IMR-90 (cell line): ENCODE measurements around the gene ZNF555. TPM values are rescaled to one million over a fixed set of nuclear protein-coding genes. Genes with fewer than 3 reads are reported as not detected.

Source experiments
- ATAC-seq: fragments of 200-7000 bp; cut with Tn5 transposase; 2 replicates; pipeline ENCODE4 v1.9.1; 2020; ENCODE audit warnings: low read depth, mild to moderate bottlenecking, moderate library complexity
- BruUV-seq: library from RNA; stranded (reverse); fragments of 400-500 nt; replicated peaks from 2 replicates; lab custom pipeline; 2021; lab: Mats Ljungman, UMichigan
- CTCF ChIA-PET: fragments of 300-600 bp; formaldehyde crosslinking; extraction: SDS; loops from one replicate; lab custom pipeline; 2021; ENCODE audit warnings: antibody characterized with exemption; lab: Yijun Ruan, JAX
- POLR2A ChIA-PET: fragments of 300-600 bp; sonication (Branson Sonifier 250); formaldehyde crosslinking; loops from one replicate; lab custom pipeline; 2022; ENCODE audit warnings: antibody characterized with exemption; ENCODE audit not compliant: unreplicated experiment; lab: Charles Lee
- DNase-seq: peaks from one replicate; pipeline ENCODE4 v3.0.0; 2013
- H2AFZ ChIP-seq: replicated peaks from 2 replicates; pipeline ENCODE3; 2013; ENCODE audit warnings: low read length, mild to moderate bottlenecking; ENCODE audit not compliant: poor library complexity
- H2AK5ac ChIP-seq: 2 replicates; pipeline ENCODE4 v1.6.1; 2013; ENCODE audit warnings: low read depth, low read length, inconsistent platforms
- H2AK9ac ChIP-seq: replicated peaks from 2 replicates; pipeline ENCODE3; 2013; ENCODE audit warnings: mild to moderate bottlenecking, low read depth, low read length, moderate library complexity; ENCODE audit not compliant: poor library complexity
- H2BK120ac ChIP-seq: 2 replicates; pipeline ENCODE4 v1.6.1; 2013; ENCODE audit warnings: low read depth, low read length, inconsistent platforms
- H2BK15ac ChIP-seq: 3 replicates; pipeline ENCODE4 v1.6.1; 2013; ENCODE audit warnings: low read depth, low read length, inconsistent platforms
- H2BK20ac ChIP-seq: 2 replicates; pipeline ENCODE4 v1.6.1; 2013; ENCODE audit warnings: low read depth, mild to moderate bottlenecking, inconsistent platforms, low read length, moderate library complexity
- H2BK5ac ChIP-seq: 2 replicates; pipeline ENCODE4 v1.6.1; 2013; ENCODE audit warnings: mild to moderate bottlenecking, low read depth, low read length, inconsistent platforms; ENCODE audit not compliant: poor library complexity, severe bottlenecking
- H3K14ac ChIP-seq: replicated peaks from 2 replicates; pipeline ENCODE4 v1.6.1; 2013; ENCODE audit warnings: low read depth, low read length, inconsistent platforms
- H3K18ac ChIP-seq: 2 replicates; pipeline ENCODE4 v1.6.1; 2013; ENCODE audit warnings: low read depth, low read length, control low read depth
- H3K23ac ChIP-seq: 2 replicates; pipeline ENCODE4 v1.6.1; 2013; ENCODE audit warnings: low read depth, low read length, inconsistent platforms
- H3K27ac ChIP-seq: 2 replicates; pipeline ENCODE4 v1.5.1; 2013; ENCODE audit warnings: mild to moderate bottlenecking, control low read depth, low read length; ENCODE audit not compliant: insufficient read depth
- H3K27me3 ChIP-seq: 2 replicates; pipeline ENCODE4 v1.6.1; 2013; ENCODE audit warnings: low read length; ENCODE audit not compliant: control insufficient read depth, insufficient read depth
- H3K36me3 ChIP-seq: 2 replicates; pipeline ENCODE4 v1.6.1; 2013; ENCODE audit warnings: low read length, mixed read lengths; ENCODE audit not compliant: control insufficient read depth, insufficient read depth
- H3K4ac ChIP-seq: 2 replicates; pipeline ENCODE4 v1.6.1; 2013; ENCODE audit warnings: low read depth, low read length, inconsistent platforms
- H3K4me1 ChIP-seq: 2 replicates; pipeline ENCODE4 v1.6.1; 2013; ENCODE audit warnings: low read length, mixed read lengths; ENCODE audit not compliant: control insufficient read depth, insufficient read depth
- H3K4me2 ChIP-seq: 2 replicates; pipeline ENCODE4 v1.6.1; 2013; ENCODE audit warnings: low read depth, mild to moderate bottlenecking, control low read depth, low read length, moderate library complexity
- H3K4me3 ChIP-seq: 2 replicates; pipeline ENCODE4 v1.5.1; 2013; ENCODE audit warnings: low read depth, mild to moderate bottlenecking, control low read depth, low read length, moderate library complexity; ENCODE audit not compliant: insufficient read depth
- H3K56ac ChIP-seq: 2 replicates; pipeline ENCODE4 v1.6.1; 2013; ENCODE audit warnings: low read length, inconsistent platforms; ENCODE audit not compliant: insufficient read depth; ENCODE audit errors: extremely low read depth
- H3K79me1 ChIP-seq, 2 experiments: 2 replicates each; pipeline ENCODE4 v1.6.1; 2013; ENCODE audit warnings: low read length in 2 of 2, inconsistent platforms in 1 of 2, low read depth in 1 of 2
- H3K9ac ChIP-seq: 2 replicates; pipeline ENCODE4 v1.6.1; 2013; ENCODE audit warnings: low read depth, low read length, control low read depth
- H3K9me1 ChIP-seq: 2 replicates; pipeline ENCODE4 v1.6.1; 2013; ENCODE audit warnings: low read length, inconsistent platforms; ENCODE audit not compliant: insufficient read depth
- H3K9me3 ChIP-seq: 2 replicates; pipeline ENCODE4 v1.6.1; 2013; ENCODE audit warnings: low read length; ENCODE audit not compliant: control insufficient read depth, insufficient read depth
- H4K20me1 ChIP-seq: 2 replicates; pipeline ENCODE4 v1.6.1; 2013; ENCODE audit warnings: low read length, inconsistent platforms; ENCODE audit not compliant: insufficient read depth
- H4K5ac ChIP-seq: 2 replicates; pipeline ENCODE4 v1.6.1; 2013; ENCODE audit warnings: mild to moderate bottlenecking, low read depth, low read length, control low read depth
- H4K8ac ChIP-seq, 2 experiments: 2 replicates each; pipeline ENCODE4 v1.6.1; 2013; ENCODE audit warnings: low read depth in 2 of 2, low read length in 2 of 2, control low read depth in 1 of 2, inconsistent platforms in 1 of 2
- H4K91ac ChIP-seq: 2 replicates; pipeline ENCODE4 v1.6.1; 2013; ENCODE audit warnings: low read depth, low read length, inconsistent platforms; ENCODE audit not compliant: insufficient read depth
- RAD21 ChIP-seq: IDR thresholded peaks from 2 replicates; pipeline ENCODE4 v1.6.1; 2012; ENCODE audit warnings: low read length, improper control_type of control experiment
- WGBS, 2 experiments: methylation state at CpG; one replicate each; pipeline versions ENCODE4 v1.1.5 to v1.1.7; 2013; ENCODE audit warnings: missing lambda C conversion rate in 2 of 2; ENCODE audit not compliant: insufficient read length in 1 of 2; ENCODE audit errors: extremely low coverage in 2 of 2; 5-methylcytosine and 5-hydroxymethylcytosine counted together
- dilution Hi-C: fragments of 300-500 bp; cut with HindIII; formaldehyde crosslinking; loops from one replicate; pipeline ENCODE4 v1.14.3; 2018; ENCODE audit warnings: low sequenced_read_pairs; ENCODE audit not compliant: unreplicated experiment
- in situ Hi-C: fragments of 300-500 bp; cut with MboI; formaldehyde crosslinking; loops from 3 replicates; pipeline ENCODE4 v1.14.3; 2019; ENCODE audit warnings: low sequenced_read_pairs, inconsistent platforms, mixed read lengths
- intact Hi-C: fragments of 100-400 bp; cut with micrococcal nuclease; formaldehyde crosslinking; loops from 2 replicates; pipeline ENCODE4 v1.10.0; 2022
- polyA plus RNA-seq, 3 experiments: library from polyadenylated mRNA; depleted of rRNA; stranded (reverse); fragments of >200 nt; gene quantifications; 2 replicates each; pipeline ENCODE4 v1.2.3, GENCODE V29; 2012; ENCODE audit warnings: low replicate concordance in 1 of 3
- total RNA-seq: library from RNA; depleted of rRNA; stranded (reverse); fragments of >200 nt; gene quantifications from 2 replicates; pipeline ENCODE4 v1.2.3, GENCODE V29; 2012
- TF ChIP-seq, protein P1 (sequence below): fragments of 150-350 bp; IDR thresholded peaks from 2 replicates; pipeline ENCODE4 v1.6.1; 2017; ENCODE audit warnings: mild to moderate bottlenecking, antibody characterized with exemption, low read length, low read depth

Gene ZNF555
- total and polyA plus RNA-seq, 2 of the 4 experiments (the other 2 are of a cell fraction), result 2.8 to 9.7 TPM

GRCh38 chr19:2852598-2852997 is 11.3 kb downstream of the ZNF555 start:
- H3K9me1 ChIP-seq, result no peaks in the 10 kb centered on the region
- H3K4me1 ChIP-seq, result peaks cover 2% of the 10 kb centered on the region
- ATAC-seq, result no peak
- TF ChIP-seq RAD21, result no peak
- TF ChIP-seq, protein P1, sequence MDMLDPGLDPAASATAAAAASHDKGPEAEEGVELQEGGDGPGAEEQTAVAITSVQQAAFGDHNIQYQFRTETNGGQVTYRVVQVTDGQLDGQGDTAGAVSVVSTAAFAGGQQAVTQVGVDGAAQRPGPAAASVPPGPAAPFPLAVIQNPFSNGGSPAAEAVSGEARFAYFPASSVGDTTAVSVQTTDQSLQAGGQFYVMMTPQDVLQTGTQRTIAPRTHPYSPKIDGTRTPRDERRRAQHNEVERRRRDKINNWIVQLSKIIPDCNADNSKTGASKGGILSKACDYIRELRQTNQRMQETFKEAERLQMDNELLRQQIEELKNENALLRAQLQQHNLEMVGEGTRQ, result no peak
- no peak overlapping the region for H2AK9ac ChIP-seq
- intact Hi-C loops, result no loop called here
- no peak overlapping the region for H3K27ac ChIP-seq
- no peak overlapping the region for H2BK20ac ChIP-seq
- no peak overlapping the region for H3K4me3 ChIP-seq
- H3K36me3 ChIP-seq, result peaks cover 44% of the 10 kb centered on the region
- no CpG with 5 or more reads among the region's 10 CpGs for WGBS, 2 experiments
- no peak overlapping the region for H2BK15ac ChIP-seq
- ChIA-PET CTCF (no interaction called here), POLR2A (no interaction called here)
- no peak overlapping the region for H2AK5ac ChIP-seq
- H2BK120ac ChIP-seq, result no peak overlapping the region
- no peak overlapping the region for H4K8ac ChIP-seq
- peaks cover 93% of the 10 kb centered on the region for H3K9me3 ChIP-seq
- peaks cover 12 to 21% of the 10 kb centered on the region in 2 experiments for H3K79me1 ChIP-seq
- H3K4ac ChIP-seq, result no peak overlapping the region
- no peaks in the 10 kb centered on the region for H4K20me1 ChIP-seq
- H3K9ac ChIP-seq, result no peak overlapping the region
- no peak overlapping the region for H3K56ac ChIP-seq
- no peak overlapping the region for H2AFZ ChIP-seq
- no peak for DNase-seq
- H3K23ac ChIP-seq, result no peak overlapping the region
- H3K4me2 ChIP-seq, result no peak overlapping the region
- no peak overlapping the region for H2BK5ac ChIP-seq
- H3K27me3 ChIP-seq, result no peaks in the 10 kb centered on the region
- H3K18ac ChIP-seq, result no peak overlapping the region
- H3K14ac ChIP-seq, result no peak overlapping the region
- no TSS peak for BruUV-seq
- no peak overlapping the region for H4K5ac ChIP-seq
- no peak overlapping the region for H4K91ac ChIP-seq
- in situ Hi-C loops, result no loop called here
- dilution Hi-C loops, result no loop called here
